HepG2 (cell line): ENCODE data around the gene DPYD. TPM values are rescaled to one million over a fixed set of nuclear protein-coding genes. Genes with fewer than 3 reads are reported as not detected.

ENCODE experiments used
- HMGXB3 ChIP-seq: sonication (generic); formaldehyde crosslinking; IDR thresholded peaks from 2 replicates; pipeline ENCODE4 v1.4.0; 2020; ENCODE audit warnings: missing genetic modification reagents, borderline replicate concordance
- JARID2 ChIP-seq: sonication (generic); formaldehyde crosslinking; IDR thresholded peaks from 2 replicates; pipeline ENCODE4 v1.8.1; 2023; ENCODE audit warnings: missing genetic modification reagents, inconsistent platforms; ENCODE audit not compliant: insufficient replicate concordance
- MTA1 ChIP-seq: sonication (generic); formaldehyde crosslinking; IDR thresholded peaks from 2 replicates; pipeline ENCODE4 v1.4.0; 2020; ENCODE audit warnings: missing genetic modification reagents, mild to moderate bottlenecking, borderline replicate concordance
- SP2 ChIP-seq: sonication (generic); formaldehyde crosslinking; IDR thresholded peaks from 2 replicates; pipeline ENCODE4 v1.5.1; 2020; ENCODE audit warnings: mild to moderate bottlenecking, missing genetic modification reagents
- ZNF124 ChIP-seq: sonication (generic); formaldehyde crosslinking; IDR thresholded peaks from 2 replicates; pipeline ENCODE4 v1.4.0; 2020; ENCODE audit warnings: missing genetic modification reagents
- ZNF260 ChIP-seq: sonication (generic); formaldehyde crosslinking; IDR thresholded peaks from 2 replicates; pipeline ENCODE4 v1.4.0; 2020; ENCODE audit warnings: missing genetic modification reagents, low read depth, mild to moderate bottlenecking, borderline replicate concordance
- ZNF317 ChIP-seq: sonication (generic); formaldehyde crosslinking; IDR thresholded peaks from 2 replicates; pipeline ENCODE4 v1.5.0; 2020; ENCODE audit warnings: mild to moderate bottlenecking, missing genetic modification reagents
- ZNF724P ChIP-seq: sonication (generic); formaldehyde crosslinking; IDR thresholded peaks from 2 replicates; pipeline ENCODE4 v1.8.0; 2022; ENCODE audit warnings: missing genetic modification reagents, borderline replicate concordance
- ZNF841 ChIP-seq: sonication (generic); formaldehyde crosslinking; IDR thresholded peaks from 2 replicates; pipeline ENCODE4 v1.8.1; 2023; ENCODE audit warnings: missing genetic modification reagents, borderline replicate concordance
- polyA plus RNA-seq, 8 experiments: library from polyadenylated mRNA; depleted of rRNA in 3 of 8; stranded (reverse) in 7 of 8; unstranded in 1 of 8; fragments of >200 nt; fragmentation: Illumina TruSeq in 4 of 8; extraction: Trizol in 4 of 8; gene quantifications; 2 replicates each; pipeline versions ENCODE4 v1.2.1 to v1.2.3, GENCODE V29; 2011 to 2016; ENCODE audit warnings: low read depth in 4 of 8, missing spikeins in 1 of 8, mixed read lengths in 1 of 8; ENCODE audit not compliant: insufficient read depth in 1 of 8
- total RNA-seq, 5 experiments: library from RNA; depleted of rRNA; stranded (reverse); fragments of >200 nt; fragmentation: Illumina TruSeq; extraction: Trizol; gene quantifications; 2 replicates each; pipeline ENCODE4 v1.2.3, GENCODE V29; 2016; ENCODE audit warnings: low read depth in 1 of 5
- TF ChIP-seq, protein P1 (sequence below): sonication (generic); formaldehyde crosslinking; IDR thresholded peaks from 2 replicates; pipeline ENCODE4 v1.4.0; 2020; ENCODE audit warnings: missing genetic modification reagents, mild to moderate bottlenecking, borderline replicate concordance
- TF ChIP-seq, protein P2 (sequence below): IDR thresholded peaks from 2 replicates; pipeline ENCODE4 v1.4.0; 2020; ENCODE audit warnings: mild to moderate bottlenecking, missing genetic modification reagents
- TF ChIP-seq, protein P3 (sequence below): sonication (generic); formaldehyde crosslinking; IDR thresholded peaks from 2 replicates; pipeline ENCODE4 v1.8.0; 2022; ENCODE audit warnings: missing genetic modification reagents, mild to moderate bottlenecking, moderate library complexity, borderline replicate concordance
- TF ChIP-seq, protein P4 (sequence below): sonication (generic); formaldehyde crosslinking; IDR thresholded peaks from 2 replicates; pipeline ENCODE4 v1.8.1; 2023; ENCODE audit warnings: mild to moderate bottlenecking, moderate library complexity, missing genetic modification reagents

Gene DPYD
- total and polyA plus RNA-seq, 2 of the 13 experiments (the other 11 are each of a cell fraction or from before 2014, with no cell fraction given) = 1.3 to 3.4 TPM

DNA sequence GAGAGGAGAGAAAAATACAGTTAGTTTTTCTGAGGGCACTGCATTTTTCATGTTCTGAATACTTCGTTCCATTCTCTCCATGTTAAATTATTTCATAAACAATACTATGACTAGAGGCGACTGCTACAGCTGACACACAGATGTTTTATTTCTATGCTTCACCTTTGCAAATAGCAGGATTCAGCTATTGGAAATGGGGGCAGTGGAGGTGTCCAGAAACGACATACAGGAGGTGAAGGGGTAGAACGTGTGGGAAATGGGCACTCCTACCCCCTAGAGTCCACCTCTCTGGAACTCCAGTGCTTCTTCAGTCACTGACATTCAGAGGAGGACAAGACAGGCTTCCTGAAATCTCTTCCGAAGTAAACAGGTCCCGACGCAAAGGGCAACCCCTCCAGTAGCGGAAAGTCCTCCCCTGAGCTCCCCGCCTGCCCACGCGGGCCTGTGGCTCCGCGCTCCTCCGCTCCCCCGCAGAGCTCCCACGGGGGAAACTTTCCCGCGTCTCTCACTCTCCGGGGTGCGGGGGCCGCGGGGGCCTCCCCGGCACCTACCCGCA lies 480 bp downstream of the DPYD start (continued):
- TF ChIP-seq, protein P1, sequence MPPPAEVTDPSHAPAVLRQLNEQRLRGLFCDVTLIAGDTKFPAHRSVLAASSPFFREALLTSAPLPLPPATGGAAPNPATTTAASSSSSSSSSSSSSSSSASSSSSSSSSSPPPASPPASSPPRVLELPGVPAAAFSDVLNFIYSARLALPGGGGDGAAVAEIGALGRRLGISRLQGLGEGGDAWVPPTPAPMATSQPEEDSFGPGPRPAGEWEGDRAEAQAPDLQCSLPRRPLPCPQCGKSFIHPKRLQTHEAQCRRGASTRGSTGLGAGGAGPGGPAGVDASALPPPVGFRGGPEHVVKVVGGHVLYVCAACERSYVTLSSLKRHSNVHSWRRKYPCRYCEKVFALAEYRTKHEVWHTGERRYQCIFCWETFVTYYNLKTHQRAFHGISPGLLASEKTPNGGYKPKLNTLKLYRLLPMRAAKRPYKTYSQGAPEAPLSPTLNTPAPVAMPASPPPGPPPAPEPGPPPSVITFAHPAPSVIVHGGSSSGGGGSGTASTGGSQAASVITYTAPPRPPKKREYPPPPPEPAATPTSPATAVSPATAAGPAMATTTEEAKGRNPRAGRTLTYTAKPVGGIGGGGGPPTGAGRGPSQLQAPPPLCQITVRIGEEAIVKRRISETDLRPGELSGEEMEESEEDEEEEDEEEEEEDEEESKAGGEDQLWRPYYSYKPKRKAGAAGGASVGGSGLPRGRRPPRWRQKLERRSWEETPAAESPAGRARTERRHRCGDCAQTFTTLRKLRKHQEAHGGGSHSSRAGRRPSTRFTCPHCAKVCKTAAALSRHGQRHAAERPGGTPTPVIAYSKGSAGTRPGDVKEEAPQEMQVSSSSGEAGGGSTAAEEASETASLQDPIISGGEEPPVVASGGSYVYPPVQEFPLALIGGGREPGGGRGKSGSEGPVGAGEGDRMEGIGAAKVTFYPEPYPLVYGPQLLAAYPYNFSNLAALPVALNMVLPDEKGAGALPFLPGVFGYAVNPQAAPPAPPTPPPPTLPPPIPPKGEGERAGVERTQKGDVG = no peak
- no peak for TF ChIP-seq ZNF724P (CRISPR knock-in tag)
- no peak for TF ChIP-seq ZNF841
- TF ChIP-seq, protein P2, sequence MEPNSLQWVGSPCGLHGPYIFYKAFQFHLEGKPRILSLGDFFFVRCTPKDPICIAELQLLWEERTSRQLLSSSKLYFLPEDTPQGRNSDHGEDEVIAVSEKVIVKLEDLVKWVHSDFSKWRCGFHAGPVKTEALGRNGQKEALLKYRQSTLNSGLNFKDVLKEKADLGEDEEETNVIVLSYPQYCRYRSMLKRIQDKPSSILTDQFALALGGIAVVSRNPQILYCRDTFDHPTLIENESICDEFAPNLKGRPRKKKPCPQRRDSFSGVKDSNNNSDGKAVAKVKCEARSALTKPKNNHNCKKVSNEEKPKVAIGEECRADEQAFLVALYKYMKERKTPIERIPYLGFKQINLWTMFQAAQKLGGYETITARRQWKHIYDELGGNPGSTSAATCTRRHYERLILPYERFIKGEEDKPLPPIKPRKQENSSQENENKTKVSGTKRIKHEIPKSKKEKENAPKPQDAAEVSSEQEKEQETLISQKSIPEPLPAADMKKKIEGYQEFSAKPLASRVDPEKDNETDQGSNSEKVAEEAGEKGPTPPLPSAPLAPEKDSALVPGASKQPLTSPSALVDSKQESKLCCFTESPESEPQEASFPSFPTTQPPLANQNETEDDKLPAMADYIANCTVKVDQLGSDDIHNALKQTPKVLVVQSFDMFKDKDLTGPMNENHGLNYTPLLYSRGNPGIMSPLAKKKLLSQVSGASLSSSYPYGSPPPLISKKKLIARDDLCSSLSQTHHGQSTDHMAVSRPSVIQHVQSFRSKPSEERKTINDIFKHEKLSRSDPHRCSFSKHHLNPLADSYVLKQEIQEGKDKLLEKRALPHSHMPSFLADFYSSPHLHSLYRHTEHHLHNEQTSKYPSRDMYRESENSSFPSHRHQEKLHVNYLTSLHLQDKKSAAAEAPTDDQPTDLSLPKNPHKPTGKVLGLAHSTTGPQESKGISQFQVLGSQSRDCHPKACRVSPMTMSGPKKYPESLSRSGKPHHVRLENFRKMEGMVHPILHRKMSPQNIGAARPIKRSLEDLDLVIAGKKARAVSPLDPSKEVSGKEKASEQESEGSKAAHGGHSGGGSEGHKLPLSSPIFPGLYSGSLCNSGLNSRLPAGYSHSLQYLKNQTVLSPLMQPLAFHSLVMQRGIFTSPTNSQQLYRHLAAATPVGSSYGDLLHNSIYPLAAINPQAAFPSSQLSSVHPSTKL = peak; percentile 8; the same call in 1 of the 2 replicates
- TF ChIP-seq, protein P3, sequence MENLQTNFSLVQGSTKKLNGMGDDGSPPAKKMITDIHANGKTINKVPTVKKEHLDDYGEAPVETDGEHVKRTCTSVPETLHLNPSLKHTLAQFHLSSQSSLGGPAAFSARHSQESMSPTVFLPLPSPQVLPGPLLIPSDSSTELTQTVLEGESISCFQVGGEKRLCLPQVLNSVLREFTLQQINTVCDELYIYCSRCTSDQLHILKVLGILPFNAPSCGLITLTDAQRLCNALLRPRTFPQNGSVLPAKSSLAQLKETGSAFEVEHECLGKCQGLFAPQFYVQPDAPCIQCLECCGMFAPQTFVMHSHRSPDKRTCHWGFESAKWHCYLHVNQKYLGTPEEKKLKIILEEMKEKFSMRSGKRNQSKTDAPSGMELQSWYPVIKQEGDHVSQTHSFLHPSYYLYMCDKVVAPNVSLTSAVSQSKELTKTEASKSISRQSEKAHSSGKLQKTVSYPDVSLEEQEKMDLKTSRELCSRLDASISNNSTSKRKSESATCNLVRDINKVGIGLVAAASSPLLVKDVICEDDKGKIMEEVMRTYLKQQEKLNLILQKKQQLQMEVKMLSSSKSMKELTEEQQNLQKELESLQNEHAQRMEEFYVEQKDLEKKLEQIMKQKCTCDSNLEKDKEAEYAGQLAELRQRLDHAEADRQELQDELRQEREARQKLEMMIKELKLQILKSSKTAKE = no peak
- no peak for TF ChIP-seq JARID2 (CRISPR knock-in tag)
- 0 out of 2 replicates have a peak, but pooled peaks have one; percentile 78 for TF ChIP-seq MTA1
- TF ChIP-seq HMGXB3 (CRISPR knock-in tag) = no peak
- no peak for TF ChIP-seq ZNF260
- TF ChIP-seq ZNF317 (CRISPR knock-in tag) = no peak
- TF ChIP-seq, protein P4, sequence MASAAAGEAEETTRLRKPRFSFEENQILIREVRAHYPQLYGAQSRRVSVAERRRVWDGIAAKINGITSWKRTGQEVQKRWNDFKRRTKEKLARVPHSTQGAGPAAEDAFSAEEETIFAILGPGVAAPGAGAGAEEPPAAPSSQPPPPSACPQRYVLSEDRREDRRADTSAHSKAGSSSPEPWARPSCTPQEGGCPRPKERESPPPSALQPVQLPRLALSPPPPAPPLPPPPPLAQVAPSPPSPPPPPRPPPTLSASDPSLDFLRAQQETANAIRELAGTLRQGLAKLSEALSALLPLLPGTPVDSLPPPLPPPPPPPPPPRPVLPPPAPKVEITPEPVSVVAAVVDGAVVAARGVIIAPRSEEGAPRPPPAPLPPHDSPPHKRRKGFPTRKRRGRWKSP (CRISPR knock-in tag) = 0 out of 2 replicates have a peak, but pooled peaks have one; percentile 24
- no peak; the same call in 1 of the 2 replicates for TF ChIP-seq SP2 (CRISPR knock-in tag)
- TF ChIP-seq ZNF124 (CRISPR knock-in tag) = no peak
